Heart left ventricle (tissue), 16 donors: Measurements from ENCODE around the gene MAS1L. TPM values are rescaled to one million over a fixed set of nuclear protein-coding genes. Genes with fewer than 3 reads are reported as not detected.
"Not testable (repeated sequence)": the region's sequence is repeated elsewhere in the genome, so short reads cannot be mapped to it uniquely, and the experiment has no call there.

Experiments used
- ATAC-seq, 4 donors: fragments of 200-7000 bp; cut with Tn5 transposase; one replicate each; pipeline ENCODE4 v1.9.1; 2020 to 2022; ENCODE audit warnings: moderate library complexity in 4 of 4, mild to moderate bottlenecking in 3 of 4, moderate number of reproducible peaks in 1 of 4
- DNase-seq, 5 donors: peaks; one replicate each; pipeline ENCODE4 v3.0.0-alpha.2; 2020
- H3K27ac ChIP-seq, 12 donors: fragments of 200-600 bp; sonication (generic) in 4 of 12; one replicate each; pipeline versions ENCODE4 v1.5.0 to v1.8.0; 2016 to 2022; ENCODE audit warnings: mild to moderate bottlenecking in 2 of 12
- H3K27me3 ChIP-seq, 9 donors: fragments of 200-600 bp; sonication (generic) in 2 of 9; one replicate each; pipeline versions ENCODE4 v1.5.1 to v1.8.0; 2016 to 2022; ENCODE audit warnings: mild to moderate bottlenecking in 3 of 9
- H3K36me3 ChIP-seq, 9 donors: fragments of 200-600 bp; sonication (generic) in 2 of 9; one replicate each; pipeline versions ENCODE4 v1.5.0 to v1.8.0; 2018 to 2022; ENCODE audit warnings: mild to moderate bottlenecking in 2 of 9
- H3K4me1 ChIP-seq, 12 donors: fragments of 200-600 bp; sonication (generic) in 4 of 12; one replicate each; pipeline versions ENCODE4 v1.5.0 to v1.8.0; 2016 to 2022; ENCODE audit warnings: mild to moderate bottlenecking in 3 of 12
- H3K4me3 ChIP-seq, 12 donors: fragments of 200-600 bp; sonication (generic) in 4 of 12; one replicate each; pipeline versions ENCODE4 v1.5.0 to v1.8.0; 2017 to 2022; ENCODE audit warnings: mild to moderate bottlenecking in 9 of 12, moderate library complexity in 4 of 12
- H3K9me3 ChIP-seq, 12 donors: fragments of 200-600 bp; sonication (generic) in 4 of 12; one replicate each; pipeline versions ENCODE4 v1.5.0 to v1.8.0; 2016 to 2022; ENCODE audit warnings: mild to moderate bottlenecking in 1 of 12
- POLR2A ChIP-seq, 2 donors: fragments of 450-650 bp; IDR thresholded peaks; one replicate each; pipeline ENCODE4 v1.6.1; 2017; ENCODE audit warnings: antibody characterized with exemption in 2 of 2, mild to moderate bottlenecking in 2 of 2, moderate library complexity in 2 of 2
- WGBS, 4 donors: extraction: QIAGEN DNeasy Blood & Tissue Kit in 2 of 4; methylation state at CpG; one replicate each; pipeline versions ENCODE4 v1.1.5 to v1.1.7; 2013 to 2018; 5-methylcytosine and 5-hydroxymethylcytosine counted together
- intact Hi-C, 10 donors: fragments of 100-400 bp; cut with DNase I; formaldehyde crosslinking; loops; one replicate each; pipeline versions ENCODE4 v1.11.1 to v1.14.2; 2022
- polyA plus RNA-seq, 2 donors: library from polyadenylated mRNA; stranded (reverse); fragments of 200-250 nt; gene quantifications; one replicate each; pipeline ENCODE4 v1.2.3, GENCODE V29; 2013
- total RNA-seq, 9 donors: library from RNA; depleted of rRNA in 2 of 9; stranded (reverse); fragments of >200 nt in 2 of 9; fragmentation: NEBNext Ultra II Directional in 3 of 9; extraction: Animal tissue kit (Norgen Biotek cat#: 25700) in 3 of 9; gene quantifications; one replicate each; pipeline versions ENCODE4 v1.1.0 to v1.2.4, GENCODE V29; 2016 to 2023
- TF ChIP-seq, protein P1 (sequence below), 12 donors: fragments of 200-600 bp; sonication (generic) in 4 of 12; IDR thresholded peaks; one replicate each; pipeline versions ENCODE4 v1.5.0 to v1.8.0; 2018 to 2022; ENCODE audit warnings: antibody characterized with exemption in 12 of 12, mild to moderate bottlenecking in 5 of 12
- donor health status: ischemic (EF 13 %, LVEDD 7.1; RV severe dilation, severe dysfunction).
- donor health status: healthy with polysubstance abuse.
- donor health status: DM: no; HTN: yes; CAD: no.
- donor health status: DM: no; HTN: no; CAD: no.
- donor health status: ischemic (EF 25% LVEDD 6.9; RV normal size, moderate dysfunction).
- donor health status: ischemic (EF 25% LVEDD 5.7; RV mildly dilated, moderate dysfunction).
- donor health status: healthy.
- donor health status: DM: yes; HTN: yes; CAD: no.
- donor health status: ischemic (EF 35%, LVEDD 5.7; RV mildly dilated, moderate dysfunction).
- donor health status: nonischemic (EF 11% LVEDD 7.7; RV severe dilation, severe dysfunction).
- donor health status: DM: yes; HTN: yes; CAD: no.
- donor health status: PGD.
- donor health status: ischemic (EF 29% LVEDD 5.4; RV normal size, mild dysfunction).
- donor health status: nonischemic (EF 23%, LVEDD 6.1; RV moderate dilation, normal function).

The MAS1L gene
- total and polyA plus RNA-seq, 11 donors: not detected

DNA sequence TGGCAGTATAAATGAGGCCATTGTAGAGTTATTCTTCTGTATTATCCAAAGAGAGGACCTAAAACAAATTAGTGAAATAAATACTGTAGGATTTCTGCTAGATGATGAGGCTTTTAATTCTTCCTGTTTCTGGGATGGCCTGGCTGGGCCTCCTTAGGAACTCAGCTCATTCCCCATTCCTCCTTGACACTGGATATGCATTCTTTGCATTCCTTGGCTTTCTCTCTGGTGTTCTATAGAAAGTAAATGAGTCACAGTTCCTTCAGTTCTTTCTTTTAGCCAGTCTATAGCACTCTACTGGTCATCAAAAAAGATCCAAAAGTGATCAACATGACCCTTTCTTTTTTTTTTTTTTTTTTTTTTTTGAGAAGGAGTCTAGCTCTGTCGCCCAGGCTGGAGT is 40.1 kb downstream of the MAS1L start:
- H3K27me3 ChIP-seq: peaks cover 0 to 30% (median 0%) of the 10 kb centered on the region in 9 donors
- no peaks in the 10 kb centered on the region for H3K4me1 ChIP-seq
- H3K36me3 ChIP-seq: no peaks in the 10 kb centered on the region
- 86 to 97% (median 87%) methylated on average over 1 of the region's 1 CpG for WGBS, 4 donors
- no peak overlapping the region for H3K4me3 ChIP-seq
- intact Hi-C loops: no loop called here
- H3K9me3 ChIP-seq: peaks cover 0 to 2% (median 0%) of the 10 kb centered on the region in 12 donors
- no peak overlapping the region for H3K27ac ChIP-seq
- DNase-seq (no peak), ATAC-seq (no peak)
- TF ChIP-seq, protein P1, sequence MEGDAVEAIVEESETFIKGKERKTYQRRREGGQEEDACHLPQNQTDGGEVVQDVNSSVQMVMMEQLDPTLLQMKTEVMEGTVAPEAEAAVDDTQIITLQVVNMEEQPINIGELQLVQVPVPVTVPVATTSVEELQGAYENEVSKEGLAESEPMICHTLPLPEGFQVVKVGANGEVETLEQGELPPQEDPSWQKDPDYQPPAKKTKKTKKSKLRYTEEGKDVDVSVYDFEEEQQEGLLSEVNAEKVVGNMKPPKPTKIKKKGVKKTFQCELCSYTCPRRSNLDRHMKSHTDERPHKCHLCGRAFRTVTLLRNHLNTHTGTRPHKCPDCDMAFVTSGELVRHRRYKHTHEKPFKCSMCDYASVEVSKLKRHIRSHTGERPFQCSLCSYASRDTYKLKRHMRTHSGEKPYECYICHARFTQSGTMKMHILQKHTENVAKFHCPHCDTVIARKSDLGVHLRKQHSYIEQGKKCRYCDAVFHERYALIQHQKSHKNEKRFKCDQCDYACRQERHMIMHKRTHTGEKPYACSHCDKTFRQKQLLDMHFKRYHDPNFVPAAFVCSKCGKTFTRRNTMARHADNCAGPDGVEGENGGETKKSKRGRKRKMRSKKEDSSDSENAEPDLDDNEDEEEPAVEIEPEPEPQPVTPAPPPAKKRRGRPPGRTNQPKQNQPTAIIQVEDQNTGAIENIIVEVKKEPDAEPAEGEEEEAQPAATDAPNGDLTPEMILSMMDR (IDR thresholded peaks at IDR 0.05): no peak

DNA sequence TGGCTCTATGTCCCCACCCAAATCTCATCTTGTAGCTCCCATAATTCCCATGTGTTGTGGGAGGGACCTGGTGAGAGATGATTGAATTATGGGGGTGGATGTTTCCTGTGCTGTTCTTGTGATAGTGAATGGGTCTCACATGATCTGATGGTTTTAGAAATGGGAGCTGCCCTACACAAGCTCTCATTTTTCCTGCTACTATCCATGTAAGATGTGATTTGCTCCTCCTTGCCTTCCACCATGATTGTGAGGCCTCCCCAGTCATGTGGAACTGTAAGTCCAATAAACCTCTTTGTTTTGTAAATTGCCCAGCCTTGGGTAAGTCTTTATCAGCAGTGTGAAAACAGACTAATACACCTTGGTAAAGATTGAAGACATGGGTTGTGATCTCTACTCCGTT is 43.7 kb downstream of the MAS1L start:
- intact Hi-C loops, H3K9me3 ChIP-seq, H3K36me3 ChIP-seq, H3K27ac ChIP-seq, DNase-seq, H3K4me3 ChIP-seq, ATAC-seq, H3K4me1 ChIP-seq: not testable (repeated sequence)
- 70 to 88% (median 79%) methylated on average over 1 of the region's 1 CpG for WGBS, 4 donors
- H3K27me3 ChIP-seq: peaks cover 0 to 14% (median 0%) of the 10 kb centered on the region in 9 donors

DNA sequence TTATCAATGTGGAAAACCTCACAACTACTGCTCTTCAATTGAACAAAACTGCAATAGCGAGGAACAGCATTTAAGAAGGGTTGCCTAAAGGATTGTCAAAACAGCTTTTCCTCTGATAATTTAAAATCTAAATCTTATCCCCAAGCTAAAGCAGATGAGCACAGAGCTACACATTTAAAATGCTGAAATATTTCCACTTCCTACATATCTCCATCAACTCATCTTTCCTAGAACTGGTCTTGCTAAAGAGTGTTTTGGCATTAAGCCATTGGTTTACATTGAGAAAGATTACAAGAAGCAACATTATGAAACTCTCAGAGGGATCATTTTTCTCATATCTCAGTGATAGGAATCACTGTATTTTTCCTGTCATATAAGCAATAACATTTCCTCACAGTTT is 45.0 kb downstream of the MAS1L start:
- Histone ChIP-seq H3K4me3 (no peak overlapping the region), H3K27ac (no peak overlapping the region), H3K4me1 (no peaks in the 10 kb centered on the region), H3K36me3 (no peaks in the 10 kb centered on the region), H3K27me3 (peaks cover 0 to 14% (median 0%) of the 10 kb centered on the region in 9 donors), H3K9me3 (no peaks in the 10 kb centered on the region)
- ATAC-seq (no peak), DNase-seq (no peak)
- no peak for TF ChIP-seq POLR2A (IDR thresholded peaks at IDR 0.05)
- TF ChIP-seq, protein P1 (IDR thresholded peaks at IDR 0.05): no peak
- intact Hi-C loops: no loop called here
- WGBS, 4 donors: 85 to 93% (median 88%) methylated on average over 1 of the region's 1 CpG

DNA sequence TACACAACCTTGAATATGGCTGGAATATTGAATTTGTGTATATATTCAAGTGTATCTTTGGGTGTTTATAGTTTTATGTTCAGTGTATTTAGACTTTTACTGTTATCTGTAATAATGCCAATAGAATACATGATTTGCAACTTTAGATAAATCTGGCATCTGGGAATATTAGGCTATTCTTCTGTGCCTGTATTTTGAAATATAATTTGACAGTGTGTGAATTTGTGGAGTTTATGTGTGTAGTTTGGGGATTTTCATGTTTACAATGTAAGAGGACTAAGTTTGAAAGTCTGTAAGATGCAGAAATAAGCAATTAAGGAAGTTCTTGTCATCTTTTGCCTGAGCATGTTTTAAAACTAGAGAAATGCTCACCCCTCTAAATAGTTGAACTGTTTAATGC is 48.8 kb downstream of the MAS1L start, which contains the start of gene OR10C1:
Gene OR10C1, plus strand, starts transcription at position 301 of the 400 bp plus-strand sequence. CDS start 710 bp downstream, outside the sequence.
- H3K4me1 ChIP-seq: no peaks in the 10 kb centered on the region
- no peaks in the 10 kb centered on the region for H3K36me3 ChIP-seq
- DNase-seq (no peak), ATAC-seq (no peak)
- TF ChIP-seq, protein P1 (IDR thresholded peaks at IDR 0.05): no peak
- no peak for TF ChIP-seq POLR2A (IDR thresholded peaks at IDR 0.05)
- H3K27ac ChIP-seq: no peak within 1 kb of the TSS
- peaks cover 0 to 5% (median 0%) of the 10 kb centered on the region in 9 donors for H3K27me3 ChIP-seq
- no peaks in the 10 kb centered on the region for H3K9me3 ChIP-seq
- intact Hi-C loops: no loop called here
- no peak within 1 kb of the TSS for H3K4me3 ChIP-seq

DNA sequence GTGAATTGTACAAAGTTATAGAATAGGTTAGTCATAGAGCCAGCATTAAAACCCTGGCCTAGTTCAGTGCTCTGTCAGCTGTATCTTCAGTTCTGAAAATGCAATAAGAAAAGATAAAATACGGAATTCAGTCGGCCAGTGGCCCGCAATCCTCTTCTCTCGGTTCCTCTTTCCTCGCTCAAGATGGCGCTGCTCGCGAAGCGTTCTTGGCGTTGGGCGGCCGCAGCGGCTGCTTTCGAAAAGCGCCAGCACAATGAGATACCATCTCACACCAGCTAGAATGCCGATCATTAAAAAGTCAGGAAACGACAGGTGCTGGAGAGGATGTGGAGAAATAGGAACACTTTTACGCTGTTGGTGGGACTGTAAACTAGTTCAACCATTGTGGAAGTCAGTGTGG is 51.0 kb downstream of the MAS1L start:
- ATAC-seq, intact Hi-C loops, H3K27me3 ChIP-seq, H3K4me3 ChIP-seq, H3K27ac ChIP-seq, DNase-seq, H3K4me1 ChIP-seq, H3K9me3 ChIP-seq, H3K36me3 ChIP-seq: not testable (repeated sequence)
- WGBS, 4 donors: 61 to 66% (median 64%) methylated on average over 18 of the region's 18 CpGs

Other genes starting within 250 kb of the MAS1L start
- gene OR14J1, start 186.3 kb downstream of the MAS1L start, total RNA-seq: not detected
- not detected for gene OR14J1, start 186.3 kb downstream of the MAS1L start, polyA plus RNA-seq
- not detected for gene OR5V1, start 119.1 kb downstream of the MAS1L start, total RNA-seq
- not detected for gene OR5V1, start 119.1 kb downstream of the MAS1L start, polyA plus RNA-seq
- not detected for gene OR12D3, start 112.7 kb downstream of the MAS1L start, total RNA-seq
- gene OR12D3, start 112.7 kb downstream of the MAS1L start, polyA plus RNA-seq: not detected
- not detected for gene OR12D2, start 92.3 kb downstream of the MAS1L start, total RNA-seq
- gene OR12D2, start 92.3 kb downstream of the MAS1L start, polyA plus RNA-seq: not detected
- not detected for gene OR12D1, start 73.0 kb downstream of the MAS1L start, total RNA-seq
- gene OR12D1, start 73.0 kb downstream of the MAS1L start, polyA plus RNA-seq: not detected
- not detected for gene OR10C1, start 48.6 kb downstream of the MAS1L start, total RNA-seq
- gene OR10C1, start 48.6 kb downstream of the MAS1L start, polyA plus RNA-seq: not detected
- gene OR11A1, start 30.9 kb downstream of the MAS1L start, total RNA-seq: not detected
- gene OR11A1, start 30.9 kb downstream of the MAS1L start, polyA plus RNA-seq: not detected
- gene OR2H1, start 30.8 kb downstream of the MAS1L start, total RNA-seq: not detected
- gene OR2H1, start 30.8 kb downstream of the MAS1L start, polyA plus RNA-seq: not detected
- gene UBD, start 71.8 kb upstream of the MAS1L start, total RNA-seq: 10 to 100 TPM in 2 of 9 donors, under 1 TPM in 1, not detected in 6; 0.26 to 61.7 (median 11.6) TPM
- under 1 TPM in 1 of 2 donors, not detected in 1; 0.21 TPM for gene UBD, start 71.8 kb upstream of the MAS1L start, polyA plus RNA-seq
- gene OR2H2, start 97.2 kb upstream of the MAS1L start, total RNA-seq: not detected
- not detected for gene OR2H2, start 97.2 kb upstream of the MAS1L start, polyA plus RNA-seq
- 10 to 100 TPM; 11.6 to 30.8 (median 18.1) TPM for gene GABBR1, start 145.2 kb upstream of the MAS1L start, total RNA-seq
- 10 to 100 TPM; 11.7 to 25.4 TPM for gene GABBR1, start 145.2 kb upstream of the MAS1L start, polyA plus RNA-seq
- gene MOG, start 169.1 kb upstream of the MAS1L start, total RNA-seq: 1 to 10 TPM in 8 of 9 donors, under 1 TPM in 1; 0.50 to 7.4 (median 2.7) TPM
- 1 to 10 TPM in 1 of 2 donors, under 1 TPM in 1; 0.19 to 2.9 TPM for gene MOG, start 169.1 kb upstream of the MAS1L start, polyA plus RNA-seq
- 10 to 100 TPM in 1 of 9 donors, 1 to 10 TPM in 1, under 1 TPM in 1, not detected in 6; 0.75 to 18.1 (median 4.8) TPM for gene ZFP57, start 193.2 kb upstream of the MAS1L start, total RNA-seq
- gene ZFP57, start 193.2 kb upstream of the MAS1L start, polyA plus RNA-seq: under 1 TPM in 1 of 2 donors, not detected in 1; 0.06 TPM
- 100 to 1,000 TPM in 1 of 9 donors, 10 to 100 TPM in 8; 23.1 to 228 (median 34.7) TPM for gene HLA-F, start 235.5 kb upstream of the MAS1L start, total RNA-seq
- gene HLA-F, start 235.5 kb upstream of the MAS1L start, polyA plus RNA-seq: 10 to 100 TPM; 44.2 to 44.6 TPM